Activated naive CD4-positive, alpha-beta T cell treated with anti-CD3 and anti-CD28 coated beads, Interleukin-2, amount 50 U/mL, for 16 hours (primary cell): ENCODE results near the gene CALHM3.

Experiments
- DNase-seq: peaks from one replicate; pipeline ENCODE4 v3.0.0-alpha.2; 2020

The CALHM3 gene

DNA sequence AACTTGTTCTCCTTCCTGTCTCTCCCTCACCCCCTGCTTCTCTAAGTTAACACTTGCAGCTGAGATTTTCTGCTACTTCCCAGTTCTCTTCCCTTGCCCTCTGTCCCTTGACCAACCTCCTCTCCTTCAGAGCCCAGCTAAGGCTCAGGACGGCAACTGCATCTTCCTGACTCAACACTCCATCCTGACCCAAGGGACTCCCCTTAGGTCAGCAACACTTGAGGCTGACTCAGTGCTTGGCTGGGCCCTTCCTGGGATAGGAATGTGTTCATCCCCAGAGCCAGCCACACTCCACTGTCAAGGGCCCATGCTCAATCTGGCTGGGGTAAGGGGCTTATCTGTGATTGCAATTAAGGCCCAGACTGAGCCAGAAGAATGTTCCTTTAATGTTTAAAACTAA is 30.3 kb downstream of the CALHM3 start:
- DNase-seq: no peak

- DNase-seq: no peak
Observed at GRCh38 chr10:103447187-103447586, 31.9 kb downstream of the CALHM3 start.

- DNase-seq: no peak
Observed at GRCh38 chr10:103445767-103446567, 33.1 kb downstream of the CALHM3 start.

- DNase-seq: no peak
Observed at GRCh38 chr10:103445366-103445765, 33.7 kb downstream of the CALHM3 start.

DNA sequence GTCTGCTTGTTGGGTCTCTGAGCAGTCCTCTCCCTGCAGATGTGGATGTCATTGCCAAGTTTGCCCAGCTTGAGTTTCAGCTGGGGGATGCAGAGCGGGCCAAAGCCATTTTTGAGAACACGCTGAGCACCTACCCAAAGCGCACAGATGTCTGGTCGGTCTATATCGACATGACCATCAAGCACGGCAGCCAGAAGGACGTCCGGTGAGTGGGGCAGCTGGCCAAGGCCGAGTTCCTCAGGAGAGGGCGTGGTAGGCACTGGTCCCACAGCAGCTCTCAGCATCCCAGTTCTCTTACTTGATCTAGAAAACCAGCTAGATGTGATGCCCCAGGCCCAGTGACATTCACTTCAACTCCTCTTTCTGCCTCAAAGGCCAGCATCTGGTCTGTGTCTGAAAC is 34.6 kb downstream of the CALHM3 start:
- DNase-seq: no peak

GRCh38 chr10:103443475-103444185 is 35.4 kb downstream of the CALHM3 start:
- no peak for DNase-seq

DNA sequence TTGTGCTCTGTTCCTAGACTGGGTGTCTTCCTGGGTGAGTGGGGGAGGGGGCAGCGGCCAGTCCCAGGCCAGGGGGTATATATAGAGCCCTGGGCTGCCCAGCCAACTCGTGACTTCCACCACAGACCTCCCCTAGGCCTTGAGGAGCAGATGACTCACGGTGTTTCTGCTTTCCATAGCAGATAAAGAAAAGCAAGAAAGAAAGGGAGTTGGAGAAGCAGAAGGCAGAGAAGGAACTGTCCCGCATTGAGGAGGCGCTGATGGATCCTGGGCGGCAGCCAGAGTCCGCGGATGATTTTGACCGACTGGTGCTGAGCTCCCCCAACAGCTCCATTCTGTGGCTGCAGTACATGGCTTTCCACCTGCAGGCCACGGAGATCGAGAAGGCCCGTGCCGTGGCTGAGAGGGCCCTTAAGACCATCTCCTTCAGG is 37.0 kb downstream of the CALHM3 start:
- no peak for DNase-seq

- no peak for DNase-seq
Observed at GRCh38 chr10:103441611-103442010, 37.4 kb downstream of the CALHM3 start.

DNA sequence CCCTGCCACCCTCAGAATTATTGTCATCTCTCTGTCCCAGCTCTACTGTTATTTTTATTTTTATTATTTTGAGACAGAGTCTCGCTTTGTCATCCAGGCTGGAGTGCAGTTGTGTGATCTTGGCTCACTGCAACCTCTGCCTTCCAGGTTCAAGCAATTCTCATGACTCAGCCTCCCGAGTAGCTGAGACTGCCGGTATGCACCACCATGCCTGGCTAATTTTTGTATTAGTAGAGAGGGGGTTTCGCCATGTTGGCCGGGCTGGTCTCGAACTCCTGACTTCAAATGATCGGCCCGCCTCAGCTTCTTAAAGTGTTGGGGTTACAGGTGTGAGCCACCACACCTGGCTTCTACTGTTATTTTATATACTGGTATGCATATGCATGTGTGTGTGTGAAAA is 37.8 kb downstream of the CALHM3 start:
- no peak for DNase-seq

- no peak for DNase-seq
Observed at GRCh38 chr10:103440416-103440815, 38.6 kb downstream of the CALHM3 start.

DNA sequence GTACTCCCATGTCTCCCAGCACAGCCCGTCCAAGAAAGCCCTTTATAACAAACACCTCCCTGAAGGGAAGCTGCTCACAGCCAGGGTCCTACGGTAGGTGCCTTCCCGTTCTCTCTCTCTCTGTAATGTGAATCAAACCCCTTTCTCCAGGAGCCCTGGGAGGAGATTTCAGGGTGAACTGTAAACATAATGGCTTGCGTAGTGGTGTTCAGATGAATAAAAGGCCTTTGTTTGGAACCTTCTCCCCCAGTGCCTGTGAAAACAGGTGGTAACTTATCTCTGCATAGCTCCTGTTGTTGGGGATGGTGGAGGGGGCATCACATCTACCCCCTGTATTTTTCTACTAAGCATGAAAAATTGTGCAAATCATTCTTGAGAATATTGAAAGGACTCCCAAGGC is 39.3 kb downstream of the CALHM3 start:
- no peak for DNase-seq

DNA sequence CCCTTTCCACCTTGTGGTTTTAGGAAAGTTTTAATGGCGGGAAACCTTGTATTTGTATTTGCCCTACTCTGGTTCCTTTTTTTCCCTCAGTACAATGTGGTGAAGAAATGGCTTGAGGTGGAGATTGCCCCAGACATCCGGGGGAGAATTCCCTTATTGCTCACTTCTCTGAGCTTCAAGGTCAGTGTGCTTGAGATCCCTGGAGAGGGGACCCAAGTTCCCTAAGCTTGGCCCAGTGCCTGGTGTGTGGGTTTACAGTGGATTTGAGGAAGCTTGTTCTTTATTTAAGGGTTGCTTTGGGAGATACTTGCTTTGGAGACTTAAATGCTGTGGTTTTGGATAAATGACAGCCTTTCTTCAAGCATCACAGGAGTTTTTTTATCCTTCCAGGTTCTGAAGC is 45.2 kb downstream of the CALHM3 start:
- no peak for DNase-seq

- DNase-seq: no peak
Observed at GRCh38 chr10:103431902-103432301, 47.1 kb downstream of the CALHM3 start.

DNA sequence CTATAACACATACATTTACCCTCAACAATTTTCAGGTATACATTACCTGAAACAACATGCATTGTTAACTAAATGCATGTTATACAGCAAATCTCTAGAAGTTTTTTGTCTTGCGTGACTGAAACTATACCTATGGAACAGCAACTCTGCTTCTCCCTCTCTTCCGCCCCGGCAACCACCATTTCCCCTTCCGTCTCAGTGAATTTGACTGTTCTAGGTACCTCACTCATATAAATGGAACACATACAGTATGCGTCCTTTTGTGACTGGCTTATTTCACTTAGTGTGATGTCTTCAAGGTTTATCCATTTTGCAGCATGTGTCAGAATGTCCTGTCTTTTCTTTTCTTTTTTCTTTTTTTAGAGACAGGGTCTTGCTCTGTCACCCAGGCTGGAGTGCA is 49.4 kb downstream of the CALHM3 start:
- DNase-seq: no peak

DNA sequence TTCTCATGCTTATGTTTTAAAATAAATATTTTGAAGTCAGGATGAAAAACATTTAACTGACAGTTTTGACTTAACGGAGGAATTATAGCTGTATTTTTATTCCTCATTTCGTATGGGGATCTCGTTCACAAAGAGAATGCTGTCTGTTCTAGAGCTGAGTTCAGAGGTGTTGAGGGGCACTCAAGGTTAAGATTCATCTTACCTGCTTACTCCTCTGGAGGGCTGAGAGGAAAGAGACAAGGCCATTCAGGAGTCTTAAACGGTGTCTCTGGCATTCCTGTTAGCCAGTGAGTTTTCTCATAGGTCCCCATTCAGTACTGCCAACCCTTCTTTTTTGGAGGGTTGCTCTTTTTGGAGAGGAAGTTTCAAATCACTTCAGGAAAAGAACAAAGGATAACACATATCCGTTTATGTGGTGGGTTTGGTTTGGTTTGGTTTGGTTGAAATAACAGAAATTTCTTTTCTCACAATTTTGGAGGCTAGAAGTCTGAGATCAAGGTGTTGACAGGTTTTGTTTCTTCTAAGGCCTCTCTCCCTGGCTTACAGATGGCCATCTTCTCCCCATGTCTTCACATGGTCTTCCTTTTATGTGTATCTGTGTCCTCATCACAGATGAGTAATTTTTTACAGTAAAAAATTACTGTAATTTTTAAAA is 49.9 kb downstream of the CALHM3 start:
- no peak for DNase-seq

GRCh38 chr10:103427866-103428265 is 51.2 kb downstream of the CALHM3 start:
- DNase-seq: no peak

GRCh38 chr10:103423748-103424147 is 55.3 kb downstream of the CALHM3 start:
- no peak for DNase-seq
